GM12801 (cell line): ENCODE data around the gene GPR18.

Experiments used
- TF ChIP-seq, protein P1 (sequence below): IDR thresholded peaks from one replicate; pipeline ENCODE4 v1.5.1; 2011; ENCODE audit warnings: control low read depth; ENCODE audit not compliant: insufficient read length; ENCODE audit errors: extremely low read depth

GPR18 gene

DNA sequence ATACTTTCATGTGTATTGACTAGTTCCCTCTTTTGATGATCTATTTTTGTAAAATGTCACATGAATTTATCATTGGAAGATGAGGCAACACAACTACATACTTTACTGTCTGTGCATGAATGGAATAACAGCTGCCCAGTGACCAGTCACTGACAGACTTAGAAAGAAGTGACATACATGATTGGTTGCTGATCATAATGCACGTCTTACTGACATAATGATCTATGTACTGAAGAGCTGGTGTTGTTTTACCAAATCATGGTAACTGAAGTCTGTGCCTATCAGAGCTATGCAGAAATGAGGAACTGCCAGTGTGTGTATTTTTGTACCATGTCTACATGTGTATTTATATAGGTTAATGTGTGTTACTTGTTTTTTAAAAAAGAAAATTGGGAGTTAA, 26.5 kb downstream of the GPR18 start:
- TF ChIP-seq, protein P1, sequence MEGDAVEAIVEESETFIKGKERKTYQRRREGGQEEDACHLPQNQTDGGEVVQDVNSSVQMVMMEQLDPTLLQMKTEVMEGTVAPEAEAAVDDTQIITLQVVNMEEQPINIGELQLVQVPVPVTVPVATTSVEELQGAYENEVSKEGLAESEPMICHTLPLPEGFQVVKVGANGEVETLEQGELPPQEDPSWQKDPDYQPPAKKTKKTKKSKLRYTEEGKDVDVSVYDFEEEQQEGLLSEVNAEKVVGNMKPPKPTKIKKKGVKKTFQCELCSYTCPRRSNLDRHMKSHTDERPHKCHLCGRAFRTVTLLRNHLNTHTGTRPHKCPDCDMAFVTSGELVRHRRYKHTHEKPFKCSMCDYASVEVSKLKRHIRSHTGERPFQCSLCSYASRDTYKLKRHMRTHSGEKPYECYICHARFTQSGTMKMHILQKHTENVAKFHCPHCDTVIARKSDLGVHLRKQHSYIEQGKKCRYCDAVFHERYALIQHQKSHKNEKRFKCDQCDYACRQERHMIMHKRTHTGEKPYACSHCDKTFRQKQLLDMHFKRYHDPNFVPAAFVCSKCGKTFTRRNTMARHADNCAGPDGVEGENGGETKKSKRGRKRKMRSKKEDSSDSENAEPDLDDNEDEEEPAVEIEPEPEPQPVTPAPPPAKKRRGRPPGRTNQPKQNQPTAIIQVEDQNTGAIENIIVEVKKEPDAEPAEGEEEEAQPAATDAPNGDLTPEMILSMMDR = no peak

DNA sequence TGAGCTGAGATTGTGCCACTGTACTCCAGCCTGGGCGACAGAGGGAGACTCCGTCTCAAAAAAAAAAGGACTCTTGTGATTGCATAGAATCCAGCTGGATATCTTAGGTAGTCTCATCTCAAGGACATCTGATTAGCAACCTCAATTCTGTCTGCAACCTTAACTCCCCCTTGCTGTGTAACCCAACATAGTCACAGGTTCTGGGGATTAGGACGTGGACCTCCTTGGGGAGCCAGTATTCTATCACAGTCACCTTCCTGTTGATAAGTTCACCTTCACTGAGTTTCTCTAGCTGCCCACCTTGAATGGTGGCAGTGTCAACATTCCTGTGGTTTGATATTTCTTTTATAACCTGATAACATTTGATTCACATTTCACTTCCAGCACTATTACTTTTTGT, 27.2 kb downstream of the GPR18 start:
- TF ChIP-seq, protein P1 = no peak

DNA sequence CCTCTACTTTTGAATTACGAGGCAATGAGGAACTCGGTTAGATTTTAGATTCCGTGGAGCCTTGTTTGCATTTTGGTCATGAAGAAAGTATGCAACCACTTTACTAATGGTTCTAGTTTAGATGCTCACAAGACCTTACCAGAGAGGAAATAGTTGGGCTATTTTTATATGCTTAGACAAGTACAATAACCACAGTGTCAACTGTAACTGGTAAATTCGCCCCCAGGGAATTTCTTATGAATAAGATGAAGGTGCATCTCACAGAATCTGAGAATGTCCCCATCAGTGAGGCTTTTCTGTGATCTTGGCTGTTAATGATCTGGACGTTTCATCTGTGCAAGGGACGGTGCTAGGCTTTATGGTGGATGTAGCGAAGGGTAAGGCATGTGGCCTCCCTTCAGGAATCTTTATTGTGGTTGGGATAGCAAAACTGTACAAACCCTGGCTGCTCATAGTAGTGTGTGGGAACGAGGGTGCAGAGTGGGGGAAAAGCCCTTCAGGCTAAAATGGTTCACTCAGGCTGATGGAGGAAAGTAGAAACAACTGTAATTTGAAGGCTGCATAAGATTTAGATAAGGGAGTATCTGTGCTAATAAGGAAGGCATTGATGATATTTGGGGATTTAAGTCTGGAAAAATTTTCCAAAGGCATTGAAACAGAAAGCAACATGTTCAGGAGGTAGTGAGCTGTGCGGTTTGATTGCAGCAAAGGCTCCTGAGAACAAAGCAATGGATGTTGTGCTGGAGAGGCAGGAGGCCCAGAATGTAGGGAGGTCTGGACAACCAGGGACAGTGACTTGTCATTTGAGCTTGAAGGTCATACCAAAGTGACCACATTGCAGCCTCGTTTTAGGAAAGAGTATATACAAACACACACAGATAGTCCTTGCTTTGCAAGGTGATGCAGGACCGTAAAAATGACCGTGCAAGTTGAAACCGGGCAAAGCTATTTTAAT, 29.2 kb downstream of the GPR18 start:
- TF ChIP-seq, protein P1 = no peak

DNA sequence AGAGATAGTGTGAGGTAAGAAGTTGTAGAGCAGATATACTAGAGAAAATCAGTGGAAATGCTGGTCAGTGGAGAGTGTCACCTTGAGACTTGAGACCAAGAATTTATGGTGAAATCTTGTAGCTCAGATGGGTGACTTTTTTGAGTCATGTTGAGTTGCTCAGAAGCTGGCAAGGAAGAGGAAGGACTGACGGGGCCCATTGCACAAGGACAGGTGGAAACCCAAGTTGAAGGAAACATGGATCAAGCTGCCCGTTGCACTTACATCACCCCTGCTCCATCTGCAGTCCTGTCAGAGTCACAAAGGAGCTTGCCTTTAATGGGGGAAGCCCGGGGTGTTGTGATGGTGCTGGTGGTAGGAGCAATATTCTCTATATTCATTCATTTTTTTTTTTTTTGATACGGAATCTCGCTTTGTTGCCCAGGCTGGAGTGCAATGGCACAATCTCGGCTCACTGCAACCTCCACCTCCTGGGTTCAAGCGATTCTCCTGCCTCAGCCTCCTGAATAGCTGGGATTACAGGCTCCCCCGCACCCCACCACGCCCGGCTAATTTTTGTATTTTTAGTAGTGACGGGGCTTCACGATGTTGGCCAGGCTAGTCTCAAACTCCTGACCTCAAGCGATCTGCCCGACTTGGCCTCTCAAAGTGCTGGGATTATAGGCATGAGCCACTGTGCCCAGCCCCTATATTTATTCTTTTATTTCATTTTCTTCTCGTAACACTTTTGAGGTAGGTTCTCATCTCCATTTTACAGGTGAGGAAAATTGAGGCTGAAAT, 30.1 kb downstream of the GPR18 start:
- TF ChIP-seq, protein P1 = no peak

DNA sequence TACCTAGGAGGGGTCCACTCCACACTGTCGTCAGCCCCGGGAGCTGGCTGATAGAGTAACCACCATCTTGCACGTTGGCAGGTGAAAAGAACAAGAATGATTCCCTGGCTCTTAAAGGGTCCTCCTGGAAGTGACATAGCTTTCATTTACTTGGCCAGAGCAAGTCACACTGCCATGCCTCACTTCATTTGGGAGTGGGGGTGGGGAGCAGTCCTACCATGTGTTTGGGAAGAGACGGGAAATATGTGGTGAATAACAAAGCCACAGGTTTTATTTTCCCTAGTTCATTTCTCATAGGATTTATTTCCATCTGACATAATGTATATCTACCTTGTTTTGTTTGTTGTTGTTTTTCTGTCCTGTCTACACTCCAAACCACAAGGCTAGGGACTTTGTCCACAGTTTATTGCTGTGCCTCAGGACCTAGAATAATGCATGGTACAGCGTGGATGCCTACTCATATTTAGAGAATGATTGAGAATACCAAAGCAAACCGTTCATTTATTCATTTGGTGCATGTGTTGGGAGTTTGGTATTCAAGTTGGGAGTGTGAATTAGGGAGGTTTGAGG, 30.8 kb downstream of the GPR18 start:
- TF ChIP-seq, protein P1 = no peak

DNA sequence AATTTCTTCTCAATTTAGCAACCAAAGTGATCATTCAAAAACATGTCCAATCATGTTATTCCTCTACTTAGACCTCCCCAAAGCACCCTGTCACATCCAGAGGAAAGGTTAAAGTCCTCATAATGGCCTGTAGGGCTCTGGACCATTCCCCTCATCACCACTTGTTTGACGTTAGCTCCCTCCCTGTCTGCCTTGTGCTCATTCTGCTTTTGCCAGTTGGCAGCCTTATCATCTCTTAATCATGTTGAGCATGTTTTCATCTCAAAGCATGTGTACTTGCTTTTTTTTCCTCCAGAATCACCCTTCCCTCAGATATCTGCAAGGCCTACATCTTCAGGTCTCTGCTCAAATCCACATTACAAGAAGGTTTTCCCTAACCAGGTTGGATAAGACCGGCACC, 31.7 kb downstream of the GPR18 start:
- TF ChIP-seq, protein P1 = no peak

DNA sequence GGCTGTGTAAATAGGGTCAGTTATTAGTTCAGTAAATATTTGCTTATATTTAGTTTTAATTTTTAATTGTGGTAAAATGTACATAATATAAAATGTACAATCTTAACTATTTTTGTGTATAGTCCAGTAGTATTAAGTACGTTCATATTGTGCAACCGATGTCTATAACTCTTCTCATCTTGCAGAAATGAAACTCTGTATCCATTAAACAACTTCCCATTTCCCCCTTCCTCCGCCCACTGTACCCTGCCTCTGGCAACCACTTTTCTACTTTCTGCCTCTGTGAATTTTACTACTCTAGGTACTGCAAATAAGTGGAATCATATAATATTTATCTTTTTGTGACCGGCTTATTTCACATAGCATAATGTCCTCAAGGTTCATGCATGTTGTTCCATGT, 33.1 kb downstream of the GPR18 start:
- TF ChIP-seq, protein P1 = no peak
